HepG2 (cell line): Measurements from ENCODE around the gene LLGL2. TPM values are rescaled to one million over a fixed set of nuclear protein-coding genes. Genes with fewer than 3 reads are reported as not detected.

Experiments
- BRD4 ChIP-seq: sonication (generic); formaldehyde crosslinking; IDR thresholded peaks from 2 replicates; pipeline ENCODE4 v1.4.0; 2020; ENCODE audit warnings: missing genetic modification reagents
- CBFB ChIP-seq: sonication (generic); formaldehyde crosslinking; IDR thresholded peaks from 2 replicates; pipeline ENCODE4 v1.4.0; 2020; ENCODE audit warnings: missing genetic modification reagents
- EP300 ChIP-seq, 3 experiments: sonication (generic) in 1 of 3; formaldehyde crosslinking in 1 of 3; IDR thresholded peaks; 2 replicates each; pipeline versions ENCODE4 v1.5.1 to v1.6.1; 2011 to 2020; ENCODE audit warnings: low read depth in 2 of 3, low read length in 2 of 3, borderline replicate concordance in 1 of 3, improper control_type of control experiment in 1 of 3, mild to moderate bottlenecking in 1 of 3, missing genetic modification reagents in 1 of 3, moderate library complexity in 1 of 3
- GABPA ChIP-seq, 2 experiments: IDR thresholded peaks; 2 replicates each; pipeline ENCODE4 v1.6.1; 2011 to 2016; ENCODE audit warnings: low read depth in 2 of 2, low read length in 1 of 2, missing biosample characterization in 1 of 2, missing genetic modification characterization in 1 of 2
- HES4 ChIP-seq: sonication (generic); formaldehyde crosslinking; IDR thresholded peaks from 2 replicates; pipeline ENCODE4 v1.9.0; 2021; ENCODE audit warnings: mild to moderate bottlenecking, missing genetic modification reagents, borderline replicate concordance
- KDM5A ChIP-seq: fragments of 200-600 bp; sonication (generic); IDR thresholded peaks from 2 replicates; pipeline ENCODE4 v1.7.0; 2018; ENCODE audit warnings: antibody characterized with exemption, mild to moderate bottlenecking, low read length, borderline replicate concordance
- KLF6 ChIP-seq: IDR thresholded peaks from 2 replicates; pipeline ENCODE4 v1.8.0; 2016; ENCODE audit warnings: missing biosample characterization, missing genetic modification reagents
- MBD4 ChIP-seq: IDR thresholded peaks from 2 replicates; pipeline ENCODE4 v1.6.1; 2012; ENCODE audit warnings: low read length, inconsistent platforms, borderline replicate concordance
- RAD21 ChIP-seq: fragments of 450-650 bp; formaldehyde crosslinking; IDR thresholded peaks from 2 replicates; pipeline ENCODE4 v1.5.0; 2020; ENCODE audit warnings: mild to moderate bottlenecking
- TMF1 ChIP-seq: sonication (generic); formaldehyde crosslinking; IDR thresholded peaks from 2 replicates; pipeline ENCODE4 v1.8.1; 2022; ENCODE audit warnings: low read depth, missing genetic modification reagents
- YY1 ChIP-seq: IDR thresholded peaks from 2 replicates; pipeline ENCODE4 v1.6.1; 2011; ENCODE audit warnings: low read length, low read depth, moderate library complexity, mild to moderate bottlenecking; ENCODE audit not compliant: insufficient read depth, insufficient replicate concordance
- ZNF253 ChIP-seq: sonication (generic); formaldehyde crosslinking; IDR thresholded peaks from 2 replicates; pipeline ENCODE4 v1.8.0; 2022; ENCODE audit warnings: mild to moderate bottlenecking, missing genetic modification reagents, borderline replicate concordance
- ZNF446 ChIP-seq: sonication (generic); formaldehyde crosslinking; IDR thresholded peaks from 2 replicates; pipeline ENCODE4 v1.5.0; 2020; ENCODE audit warnings: mild to moderate bottlenecking, missing genetic modification reagents
- ZNF513 ChIP-seq: sonication (generic); formaldehyde crosslinking; conservative IDR thresholded peaks from 2 replicates; pipeline ENCODE4 v1.5.0; 2020; ENCODE audit warnings: missing genetic modification reagents
- ZNF563 ChIP-seq: sonication (generic); formaldehyde crosslinking; IDR thresholded peaks from 2 replicates; pipeline ENCODE4 v1.8.0; 2022; ENCODE audit warnings: mild to moderate bottlenecking, moderate library complexity, missing genetic modification reagents
- ZNF704 ChIP-seq: sonication (generic); formaldehyde crosslinking; IDR thresholded peaks from 2 replicates; pipeline ENCODE4 v1.8.1; 2023; ENCODE audit warnings: mild to moderate bottlenecking, inconsistent platforms, moderate library complexity, missing genetic modification reagents, borderline replicate concordance
- ZNF747 ChIP-seq: sonication (generic); formaldehyde crosslinking; IDR thresholded peaks from 2 replicates; pipeline ENCODE4 v1.8.1; 2023; ENCODE audit warnings: missing genetic modification reagents, mild to moderate bottlenecking, borderline replicate concordance
- ZNF75D ChIP-seq: sonication (generic); formaldehyde crosslinking; IDR thresholded peaks from 2 replicates; pipeline ENCODE4 v1.8.1; 2023; ENCODE audit warnings: missing genetic modification reagents, mild to moderate bottlenecking, borderline replicate concordance
- ZNF776 ChIP-seq: sonication (generic); formaldehyde crosslinking; IDR thresholded peaks from 2 replicates; pipeline ENCODE4 v1.4.0; 2020; ENCODE audit warnings: mild to moderate bottlenecking, missing genetic modification reagents
- ZNF780A ChIP-seq: sonication (generic); formaldehyde crosslinking; IDR thresholded peaks from 2 replicates; pipeline ENCODE4 v1.8.0; 2022; ENCODE audit warnings: mild to moderate bottlenecking, missing genetic modification reagents, moderate library complexity
- ZNF788 ChIP-seq: sonication (generic); formaldehyde crosslinking; IDR thresholded peaks from 2 replicates; pipeline ENCODE4 v1.5.0; 2020; ENCODE audit warnings: mild to moderate bottlenecking, missing genetic modification reagents, borderline replicate concordance
- polyA plus RNA-seq, 8 experiments: library from polyadenylated mRNA; depleted of rRNA in 3 of 8; stranded (reverse) in 7 of 8; unstranded in 1 of 8; fragments of >200 nt; fragmentation: Illumina TruSeq in 4 of 8; extraction: Trizol in 4 of 8; gene quantifications; 2 replicates each; pipeline versions ENCODE4 v1.2.1 to v1.2.3, GENCODE V29; 2011 to 2016; ENCODE audit warnings: low read depth in 4 of 8, missing spikeins in 1 of 8, mixed read lengths in 1 of 8; ENCODE audit not compliant: insufficient read depth in 1 of 8
- total RNA-seq, 5 experiments: library from RNA; depleted of rRNA; stranded (reverse); fragments of >200 nt; fragmentation: Illumina TruSeq; extraction: Trizol; gene quantifications; 2 replicates each; pipeline ENCODE4 v1.2.3, GENCODE V29; 2016; ENCODE audit warnings: low read depth in 1 of 5
- TF ChIP-seq, protein P1 (sequence below): sonication (generic); formaldehyde crosslinking; IDR thresholded peaks from 2 replicates; pipeline ENCODE4 v1.4.0; 2020; ENCODE audit warnings: missing genetic modification reagents, borderline replicate concordance
- TF ChIP-seq, protein P2 (sequence below): IDR thresholded peaks from 2 replicates; pipeline ENCODE4 v1.6.1; 2016; ENCODE audit warnings: low read depth

Gene LLGL2
- total and polyA plus RNA-seq, 2 of the 13 experiments (the other 11 are each of a cell fraction or from before 2014, with no cell fraction given) = 83.0 to 86.7 TPM

DNA sequence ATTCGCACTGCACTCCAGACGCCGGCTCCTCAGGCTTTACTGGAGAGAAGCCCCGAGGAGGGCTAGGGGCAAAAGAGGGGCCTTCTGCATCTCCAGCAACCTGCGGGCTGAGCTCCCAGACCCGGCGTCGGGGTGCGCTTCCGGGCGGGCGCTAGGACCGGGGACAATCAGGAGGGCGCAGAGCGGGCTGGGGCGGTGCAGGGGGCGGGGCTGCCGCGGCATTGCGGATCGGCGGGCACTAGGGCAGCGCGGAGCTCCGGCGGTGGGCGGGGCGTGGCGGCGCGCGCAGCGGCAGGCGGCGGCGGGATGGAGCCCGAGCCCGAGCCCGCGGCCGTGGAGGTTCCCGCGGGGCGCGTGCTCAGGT, 9.3 kb upstream of the LLGL2 start, which contains the start of gene TSEN54 (continued):
- TF ChIP-seq RAD21 = peak; percentile 7; the same call in 1 of the 2 replicates
- TF ChIP-seq, protein P1, sequence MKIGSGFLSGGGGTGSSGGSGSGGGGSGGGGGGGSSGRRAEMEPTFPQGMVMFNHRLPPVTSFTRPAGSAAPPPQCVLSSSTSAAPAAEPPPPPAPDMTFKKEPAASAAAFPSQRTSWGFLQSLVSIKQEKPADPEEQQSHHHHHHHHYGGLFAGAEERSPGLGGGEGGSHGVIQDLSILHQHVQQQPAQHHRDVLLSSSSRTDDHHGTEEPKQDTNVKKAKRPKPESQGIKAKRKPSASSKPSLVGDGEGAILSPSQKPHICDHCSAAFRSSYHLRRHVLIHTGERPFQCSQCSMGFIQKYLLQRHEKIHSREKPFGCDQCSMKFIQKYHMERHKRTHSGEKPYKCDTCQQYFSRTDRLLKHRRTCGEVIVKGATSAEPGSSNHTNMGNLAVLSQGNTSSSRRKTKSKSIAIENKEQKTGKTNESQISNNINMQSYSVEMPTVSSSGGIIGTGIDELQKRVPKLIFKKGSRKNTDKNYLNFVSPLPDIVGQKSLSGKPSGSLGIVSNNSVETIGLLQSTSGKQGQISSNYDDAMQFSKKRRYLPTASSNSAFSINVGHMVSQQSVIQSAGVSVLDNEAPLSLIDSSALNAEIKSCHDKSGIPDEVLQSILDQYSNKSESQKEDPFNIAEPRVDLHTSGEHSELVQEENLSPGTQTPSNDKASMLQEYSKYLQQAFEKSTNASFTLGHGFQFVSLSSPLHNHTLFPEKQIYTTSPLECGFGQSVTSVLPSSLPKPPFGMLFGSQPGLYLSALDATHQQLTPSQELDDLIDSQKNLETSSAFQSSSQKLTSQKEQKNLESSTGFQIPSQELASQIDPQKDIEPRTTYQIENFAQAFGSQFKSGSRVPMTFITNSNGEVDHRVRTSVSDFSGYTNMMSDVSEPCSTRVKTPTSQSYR (CRISPR knock-in tag) = peak; percentile 56; the same call in 1 of the 2 replicates
- no peak for TF ChIP-seq GABPA (IDR thresholded peaks at IDR 0.05; ENCODE audit: low read depth, low read length)
- peak; percentile 65 for TF ChIP-seq GABPA (CRISPR knock-in tag; IDR thresholded peaks at IDR 0.05; ENCODE audit: low read depth)
- no peak for TF ChIP-seq ZNF747 (CRISPR knock-in tag)
- TF ChIP-seq EP300 (IDR thresholded peaks at IDR 0.05; ENCODE audit: low read depth in 2 of 2, low read length in 2 of 2) = peak in 1 of 2 experiments; percentile 46; a peak in 2 of 4 replicates
- TF ChIP-seq EP300 (CRISPR knock-in tag; IDR thresholded peaks at IDR 0.05; ENCODE audit: borderline replicate concordance) = no peak
- TF ChIP-seq TMF1 (CRISPR knock-in tag) = peak; percentile 15; the same call in 1 of the 2 replicates
- TF ChIP-seq ZNF780A (CRISPR knock-in tag) = peak; percentile 40
- TF ChIP-seq YY1 = peak; percentile 82
- no peak for TF ChIP-seq ZNF513 (CRISPR knock-in tag)
- no peak for TF ChIP-seq ZNF253 (CRISPR knock-in tag)
- peak; percentile 15; the same call in 1 of the 2 replicates for TF ChIP-seq CBFB (CRISPR knock-in tag)
- 0 out of 2 replicates have a peak, but pooled peaks have one; percentile 13 for TF ChIP-seq KDM5A
- no peak for TF ChIP-seq BRD4 (CRISPR knock-in tag)
- TF ChIP-seq ZNF788 = peak; percentile 73; the same call in 1 of the 2 replicates
- TF ChIP-seq KLF6 (CRISPR knock-in tag) = no peak
- TF ChIP-seq ZNF704 = no peak; the same call in none of the 2 replicates
- no peak for TF ChIP-seq MBD4
- TF ChIP-seq ZNF446 (CRISPR knock-in tag) = peak; percentile 74; the same call in 1 of the 2 replicates
- peak; percentile 95 for TF ChIP-seq HES4 (CRISPR knock-in tag)
- no peak; the same call in 1 of the 2 replicates for TF ChIP-seq ZNF563
- TF ChIP-seq ZNF75D (CRISPR knock-in tag) = 0 out of 2 replicates have a peak, but pooled peaks have one; percentile 4
- TF ChIP-seq, protein P2, sequence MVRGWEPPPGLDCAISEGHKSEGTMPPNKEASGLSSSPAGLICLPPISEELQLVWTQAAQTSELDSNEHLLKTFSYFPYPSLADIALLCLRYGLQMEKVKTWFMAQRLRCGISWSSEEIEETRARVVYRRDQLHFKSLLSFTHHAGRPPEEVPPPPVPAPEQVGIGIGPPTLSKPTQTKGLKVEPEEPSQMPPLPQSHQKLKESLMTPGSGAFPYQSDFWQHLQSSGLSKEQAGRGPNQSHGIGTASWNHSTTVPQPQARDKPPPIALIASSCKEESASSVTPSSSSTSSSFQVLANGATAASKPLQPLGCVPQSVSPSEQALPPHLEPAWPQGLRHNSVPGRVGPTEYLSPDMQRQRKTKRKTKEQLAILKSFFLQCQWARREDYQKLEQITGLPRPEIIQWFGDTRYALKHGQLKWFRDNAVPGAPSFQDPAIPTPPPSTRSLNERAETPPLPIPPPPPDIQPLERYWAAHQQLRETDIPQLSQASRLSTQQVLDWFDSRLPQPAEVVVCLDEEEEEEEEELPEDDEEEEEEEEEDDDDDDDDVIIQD = no peak
- TF ChIP-seq ZNF776 (CRISPR knock-in tag) = 0 out of 2 replicates have a peak, but pooled peaks have one; percentile 14
